Head of caudate nucleus (tissue), 42 donors: Measurements from ENCODE around the gene FARP2.

Experiments used
- DNase-seq, 42 donors: peaks; one replicate each; pipeline versions ENCODE4 v3.0.0 to v3.0.0-alpha.2; 2020 to 2021; ENCODE audit warnings: mixed read lengths in 7 of 42
- intact Hi-C: fragments of 100-400 bp; cut with DNase I; formaldehyde crosslinking; loops from one replicate; pipeline ENCODE4 v1.15.0; 2022

The FARP2 gene

GRCh38 chr2:241492174-241492565 is 136.1 kb downstream of the FARP2 start:
- no peak for DNase-seq
- intact Hi-C loops = no loop called here

- intact Hi-C loops = no loop called here
- DNase-seq = no peak
These were observed 137.0 kb downstream of the FARP2 start for GRCh38 chr2:241493092-241493491.

GRCh38 chr2:241494311-241494908 is 138.3 kb downstream of the FARP2 start:
- DNase-seq = no peak
- intact Hi-C loops = no loop called here

- peak in 1 of 42 donors; percentile 18 for DNase-seq
- intact Hi-C loops = no loop called here
These were observed 139.3 kb downstream of the FARP2 start for GRCh38 chr2:241495172-241496002.

- intact Hi-C loops = no loop called here
- DNase-seq = no peak
These were observed 140.1 kb downstream of the FARP2 start for GRCh38 chr2:241496003-241496707.

- intact Hi-C loops = no loop called here
- DNase-seq = peak in 19 of 42 donors; percentile 27 to 76 (median 51)
These were observed 141.1 kb downstream of the FARP2 start for GRCh38 chr2:241496904-241497877.

GRCh38 chr2:241498115-241499070 is 142.3 kb downstream of the FARP2 start:
- intact Hi-C loops = no loop called here
- DNase-seq = no peak

GRCh38 chr2:241499146-241499965 is 143.3 kb downstream of the FARP2 start:
- intact Hi-C loops = no loop called here
- DNase-seq = peak in 1 of 42 donors; percentile 39

GRCh38 chr2:241500016-241500415 is 143.9 kb downstream of the FARP2 start:
- DNase-seq = peak in 1 of 42 donors; percentile 8
- intact Hi-C loops = loop anchor here (10.0 kb wide), 1 partner anchor 185 kb away; the partner anchor contains the start of genes HDLBP and SEPTIN2

GRCh38 chr2:241500431-241500975 is 144.4 kb downstream of the FARP2 start:
- intact Hi-C loops = loop anchor here (10.0 kb wide), 1 partner anchor 186 kb away; the partner anchor contains the start of genes HDLBP and SEPTIN2
- peak in 2 of 42 donors; percentile 13 to 21 for DNase-seq

- intact Hi-C loops = loop anchor here (10.0 kb wide), 1 partner anchor 186 kb away; the partner anchor contains the start of genes HDLBP and SEPTIN2
- DNase-seq = peak in 1 of 42 donors; percentile 7
These were observed 145.0 kb downstream of the FARP2 start for GRCh38 chr2:241501099-241501541.

GRCh38 chr2:241501551-241501950 is 145.5 kb downstream of the FARP2 start:
- DNase-seq = no peak
- intact Hi-C loops = loop anchor here (10.0 kb wide), 1 partner anchor 187 kb away; the partner anchor contains the start of genes HDLBP and SEPTIN2

- intact Hi-C loops = loop anchor here (10.0 kb wide), 1 partner anchor 187 kb away; the partner anchor contains the start of genes HDLBP and SEPTIN2
These were observed 146.2 kb downstream of the FARP2 start for GRCh38 chr2:241502281-241502680.

GRCh38 chr2:241503776-241504392 is 147.8 kb downstream of the FARP2 start:
- DNase-seq = no peak
- intact Hi-C loops = loop anchor here (10.0 kb wide), 1 partner anchor 189 kb away; the partner anchor contains the start of genes HDLBP and SEPTIN2

More at GRCh38 chr2:241502281-241502680, 146.2 kb downstream of the FARP2 start:
- peak in 1 of 42 donors; percentile 6 for DNase-seq
